HepG2 (cell line): ENCODE data around the gene DISP2. TPM values are rescaled to one million over a fixed set of nuclear protein-coding genes. Genes with fewer than 3 reads are reported as not detected.
A peak's percentile ranks its signal among the peaks of the same experiment; 100 is the strongest.

Source experiments
- ATAC-seq: fragments of 200-7000 bp; cut with Tn5 transposase; 3 replicates; pipeline ENCODE4 v1.9.1; 2020; ENCODE audit warnings: mild to moderate bottlenecking, moderate library complexity
- BruUV-seq: library from RNA; stranded (reverse); fragments of 400-500 nt; replicated peaks from 2 replicates; lab custom pipeline; 2021; lab: Mats Ljungman, UMichigan
- CTCF ChIA-PET: fragments of 300-600 bp; formaldehyde crosslinking; extraction: SDS; loops from one replicate; lab custom pipeline; 2021; ENCODE audit warnings: low total read pairs, inconsistent platforms, low intra/inter-chr PET ratio; lab: Yijun Ruan, JAX
- POLR2A ChIA-PET: fragments of 350-600 bp; sonication (Branson Sonifier 250); formaldehyde crosslinking; loops from one replicate; lab custom pipeline; 2020; ENCODE audit warnings: antibody characterized with exemption, inconsistent platforms; lab: Yijun Ruan, JAX
- DNase-seq: peaks from one replicate; pipeline ENCODE4 v3.0.0-alpha.2; 2015; ENCODE audit warnings: low spot score
- FAIRE-seq: peaks from 3 replicates; lab custom pipeline; 2011; peaks lifted over from hg19 to GRCh38; lab: Jason Lieb, UNC
- H2AFZ ChIP-seq: one replicate; pipeline ENCODE4 v1.6.1; 2011; ENCODE audit warnings: low read length, inconsistent platforms
- H3K27ac ChIP-seq: fragments of 300-600 bp; 3 replicates; pipeline ENCODE4 v1.8.0; 2011; ENCODE audit warnings: mixed run types, mild to moderate bottlenecking, mixed read lengths, low read length, inconsistent platforms; ENCODE audit not compliant: insufficient read depth; ENCODE audit errors: extremely low read length
- H3K27me3 ChIP-seq, 2 experiments: fragments of 200-600 bp in 1 of 2; 2 replicates in 1 of 2; 3 replicates in 1 of 2; pipeline versions ENCODE4 v1.6.0 to v1.8.0; 2011; ENCODE audit warnings: low read length in 2 of 2, mild to moderate bottlenecking in 2 of 2, moderate library complexity in 2 of 2, inconsistent platforms in 1 of 2; ENCODE audit not compliant: insufficient read depth in 2 of 2, control insufficient read depth in 1 of 2
- H3K36me3 ChIP-seq, 2 experiments: fragments of 200-600 bp in 1 of 2; replicated peaks in 1 of 2; 2 replicates in 1 of 2; 3 replicates in 1 of 2; pipeline versions ENCODE4 v1.5.1 to v1.8.0; 2011; ENCODE audit warnings: low read length in 2 of 2, inconsistent platforms in 1 of 2; ENCODE audit not compliant: insufficient read depth in 2 of 2, control insufficient read depth in 1 of 2
- H3K4me1 ChIP-seq: 2 replicates; pipeline ENCODE4 v1.5.1; 2012; ENCODE audit warnings: low read length, inconsistent platforms; ENCODE audit not compliant: insufficient read depth
- H3K4me2 ChIP-seq: 2 replicates; pipeline ENCODE4 v1.6.0; 2011; ENCODE audit warnings: low read depth, low read length, inconsistent platforms
- H3K4me3 ChIP-seq, 3 experiments: fragments of 200-600 bp in 1 of 3; sonication (generic), shearing (Covaris generic) in 1 of 3; replicated peaks in 1 of 3; 2 replicates each; pipeline ENCODE4 v1.5.1; 2011 to 2016; ENCODE audit warnings: low read length in 3 of 3, inconsistent platforms in 2 of 3, low read depth in 2 of 3, mild to moderate bottlenecking in 2 of 3, control low read depth in 1 of 3, mixed read lengths in 1 of 3; ENCODE audit not compliant: insufficient read depth in 1 of 3
- H3K79me2 ChIP-seq: one replicate; pipeline ENCODE4 v1.6.1; 2011; ENCODE audit warnings: low read length, inconsistent platforms; ENCODE audit not compliant: insufficient read depth
- H3K9ac ChIP-seq: 2 replicates; pipeline ENCODE4 v1.6.0; 2011; ENCODE audit warnings: mild to moderate bottlenecking, low read depth, low read length, inconsistent platforms; ENCODE audit not compliant: insufficient read depth
- H3K9me3 ChIP-seq: 2 replicates; pipeline ENCODE4 v1.5.1; 2012; ENCODE audit warnings: mild to moderate bottlenecking, low read length
- H4K20me1 ChIP-seq: 2 replicates; pipeline ENCODE4 v1.6.0; 2011; ENCODE audit warnings: inconsistent platforms, mild to moderate bottlenecking, low read length, moderate library complexity; ENCODE audit not compliant: insufficient read depth
- ARID4A ChIP-seq: sonication (generic); formaldehyde crosslinking; IDR thresholded peaks from 2 replicates; pipeline ENCODE4 v1.5.0; 2020; ENCODE audit warnings: mild to moderate bottlenecking, missing genetic modification reagents, borderline replicate concordance
- EHMT2 ChIP-seq: fragments of 200-600 bp; sonication (generic); IDR thresholded peaks from 2 replicates; pipeline ENCODE4 v1.7.0; 2017; ENCODE audit warnings: antibody characterized with exemption, low read depth, low read length, borderline replicate concordance
- PATZ1 ChIP-seq: sonication (generic); formaldehyde crosslinking; IDR thresholded peaks from 2 replicates; pipeline ENCODE4 v1.4.0; 2020; ENCODE audit warnings: missing genetic modification reagents
- REPIN1 ChIP-seq: sonication (generic); formaldehyde crosslinking; IDR thresholded peaks from 2 replicates; pipeline ENCODE4 v1.8.0; 2022; ENCODE audit warnings: missing genetic modification reagents, low read depth, mild to moderate bottlenecking, borderline replicate concordance
- SOX6 ChIP-seq, 2 experiments: fragments of 450-650 bp in 1 of 2; sonication (generic) in 1 of 2; formaldehyde crosslinking in 1 of 2; IDR thresholded peaks; 2 replicates each; pipeline versions ENCODE4 v1.4.0 to v1.6.1; 2017 to 2020; ENCODE audit warnings: antibody characterized with exemption in 1 of 2, mild to moderate bottlenecking in 1 of 2, missing genetic modification reagents in 1 of 2
- WGBS: methylation state at CpG from one replicate; pipeline ENCODE4 v1.1.6; 2017; ENCODE audit warnings: low lambda C conversion rate; 5-methylcytosine and 5-hydroxymethylcytosine counted together
- in situ Hi-C: cut with HindIII; loops from 2 replicates; pipeline ENCODE4 v1.10.0; 2017; ENCODE audit warnings: low pct_unique_long_range_greater_than_20kb; ENCODE audit not compliant: extremely low pct_ligation_motif_present
- intact Hi-C: fragments of 100-400 bp; cut with micrococcal nuclease; formaldehyde crosslinking; loops from one replicate; pipeline ENCODE4 v1.10.0; 2022; ENCODE audit not compliant: unreplicated experiment
- polyA plus RNA-seq, 8 experiments: library from polyadenylated mRNA; depleted of rRNA in 3 of 8; stranded (reverse) in 7 of 8; unstranded in 1 of 8; fragments of >200 nt; fragmentation: Illumina TruSeq in 4 of 8; extraction: Trizol in 4 of 8; gene quantifications; 2 replicates each; pipeline versions ENCODE4 v1.2.1 to v1.2.3, GENCODE V29; 2011 to 2016; ENCODE audit warnings: low read depth in 4 of 8, missing spikeins in 1 of 8, mixed read lengths in 1 of 8; ENCODE audit not compliant: insufficient read depth in 1 of 8
- total RNA-seq, 5 experiments: library from RNA; depleted of rRNA; stranded (reverse); fragments of >200 nt; fragmentation: Illumina TruSeq; extraction: Trizol; gene quantifications; 2 replicates each; pipeline ENCODE4 v1.2.3, GENCODE V29; 2016; ENCODE audit warnings: low read depth in 1 of 5

DISP2 gene
- total and polyA plus RNA-seq, 2 of the 13 experiments (the other 11 are each of a cell fraction or from before 2014, with no cell fraction given), result 0.09 to 0.32 TPM

- Histone ChIP-seq H3K27me3 (peaks cover 0 to 5% of the 10 kb centered on the region in 2 experiments; a peak in 2 of 5 replicates), H4K20me1 (no peaks in the 10 kb centered on the region), H3K9ac (no peak overlapping the region), H3K4me1 (peaks cover 80% of the 10 kb centered on the region), H3K4me2 (peak overlapping the region; percentile 40; the same call in 1 of the 2 replicates), H3K79me2 (no peaks in the 10 kb centered on the region), H3K4me3 (no peak overlapping the region; a peak in 1 of 6 replicates), H3K27ac (no peak overlapping the region), H3K36me3 (no peaks in the 10 kb centered on the region), H3K9me3 (no peaks in the 10 kb centered on the region), H2AFZ (no peak overlapping the region)
- intact Hi-C loops, result no loop called here
- peak; percentile 25; the same call in 1 of the 2 replicates for TF ChIP-seq ARID4A
- TF ChIP-seq REPIN1 (CRISPR knock-in tag), result no peak
- TF ChIP-seq PATZ1 (CRISPR knock-in tag), result 0 out of 2 replicates have a peak, but pooled peaks have one; percentile 2
- no peak for TF ChIP-seq EHMT2
- TF ChIP-seq SOX6 (IDR thresholded peaks at IDR 0.05), result no peak
- no peak for TF ChIP-seq SOX6 (CRISPR knock-in tag; IDR thresholded peaks at IDR 0.05)
- DNase-seq, result no peak
- in situ Hi-C loops, result loop anchor here (5.0 kb wide), 1 partner anchor 74 kb away; no protein-coding TSS in a partner anchor
- no TSS peak for BruUV-seq
- ChIA-PET CTCF (no interaction called here), POLR2A (interaction anchor here (1.3 to 1.5 kb wide), 3 partner anchors 10 to 91 kb away, joined by 3 to 4 read pairs (median 3); no protein-coding TSS in a partner anchor)
- no peak for ATAC-seq
- FAIRE-seq, result no peak
- 62% methylated on average over 4 of the region's 5 CpGs for WGBS
Measured at GRCh38 chr15:40348474-40348870, 9.5 kb upstream of the DISP2 start.
